Neutrophil (primary cell): Measurements from ENCODE around the gene SLC23A1.
A peak's percentile ranks its signal among the peaks of the same experiment; 100 is the strongest.

Source experiments
- H3K27ac ChIP-seq: fragments of 200-600 bp; sonication (generic); 2 replicates; pipeline ENCODE4 v1.5.1; 2016; ENCODE audit warnings: mild to moderate bottlenecking, moderate library complexity
- H3K27me3 ChIP-seq: fragments of 200-600 bp; sonication (generic); 2 replicates; pipeline ENCODE4 v1.6.0; 2016; ENCODE audit warnings: mild to moderate bottlenecking
- H3K36me3 ChIP-seq: fragments of 200-600 bp; sonication (generic); 2 replicates; pipeline ENCODE4 v1.5.1; 2017
- H3K4me1 ChIP-seq, 2 experiments: fragments of 200-600 bp in 1 of 2; sonication (generic) in 1 of 2; 1 replicate in 1 of 2; 2 replicates in 1 of 2; pipeline versions ENCODE4 v1.5.1 to v1.6.1; 2013 to 2016; ENCODE audit warnings: low read depth in 1 of 2, low read length in 1 of 2, mild to moderate bottlenecking in 1 of 2, moderate library complexity in 1 of 2; ENCODE audit not compliant: control insufficient read depth in 1 of 2, insufficient read depth in 1 of 2
- H3K4me3 ChIP-seq, 2 experiments: fragments of 200-600 bp in 1 of 2; sonication (generic) in 1 of 2; 1 replicate in 1 of 2; 2 replicates in 1 of 2; pipeline ENCODE4 v1.5.1; 2013 to 2016; ENCODE audit warnings: low read depth in 1 of 2, low read length in 1 of 2, mild to moderate bottlenecking in 1 of 2, moderate library complexity in 1 of 2
- H3K9me3 ChIP-seq: fragments of 200-600 bp; sonication (generic); 2 replicates; pipeline ENCODE4 v1.5.1; 2016
- CTCF ChIP-seq: fragments of 200-600 bp; sonication (generic); IDR thresholded peaks from 2 replicates; pipeline ENCODE4 v1.5.1; 2016; ENCODE audit warnings: antibody characterized with exemption

Gene SLC23A1

GRCh38 chr5:139386050-139386438 lies 2.9 kb upstream of the SLC23A1 start:
- H3K9me3 ChIP-seq: no peaks in the 10 kb centered on the region
- peak overlapping the region; percentile 86 for H3K27ac ChIP-seq
- no peaks in the 10 kb centered on the region for H3K36me3 ChIP-seq
- peaks cover 5% of the 10 kb centered on the region for H3K27me3 ChIP-seq
- H3K4me1 ChIP-seq: peaks cover 43 to 59% of the 10 kb centered on the region in 2 experiments
- TF ChIP-seq CTCF: no peak
- peak overlapping the region; percentile 0 to 64 for H3K4me3 ChIP-seq

- Histone ChIP-seq H3K4me3 (peak overlapping the region; percentile 61 to 64), H3K27ac (peak overlapping the region; percentile 86), H3K4me1 (peaks cover 43 to 59% of the 10 kb centered on the region in 2 experiments), H3K36me3 (no peaks in the 10 kb centered on the region), H3K27me3 (no peaks in the 10 kb centered on the region), H3K9me3 (no peaks in the 10 kb centered on the region)
- no peak for TF ChIP-seq CTCF
Measured at GRCh38 chr5:139385061-139386049, 2.3 kb upstream of the SLC23A1 start.

DNA sequence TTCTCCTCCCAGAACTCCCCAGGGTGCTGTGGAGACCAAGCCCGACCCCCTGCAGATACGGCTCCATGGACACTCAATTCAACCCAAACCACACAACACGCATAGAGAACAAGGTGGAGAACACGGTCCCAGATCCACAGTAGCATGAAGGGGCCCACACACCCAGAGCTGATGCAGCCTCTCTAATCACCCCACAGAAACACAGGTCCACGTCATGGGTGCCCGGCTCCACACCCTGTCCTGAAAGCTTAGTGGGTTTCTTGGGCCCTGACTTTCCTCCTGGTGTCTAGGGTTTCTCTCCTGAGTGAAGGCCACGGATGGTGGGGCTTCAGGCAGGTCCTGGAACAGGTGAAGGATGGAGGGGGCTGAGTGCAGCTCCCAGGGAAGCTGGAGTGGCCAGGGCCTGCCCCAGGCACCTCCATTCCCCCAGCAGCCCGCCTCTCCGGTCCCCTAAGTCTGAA lies 1.5 kb upstream of the SLC23A1 start:
- H3K9me3 ChIP-seq: no peaks in the 10 kb centered on the region
- H3K4me1 ChIP-seq: peaks cover 43 to 59% of the 10 kb centered on the region in 2 experiments
- peak overlapping the region; percentile 86 for H3K27ac ChIP-seq
- no peaks in the 10 kb centered on the region for H3K36me3 ChIP-seq
- H3K4me3 ChIP-seq: peak overlapping the region; percentile 61 to 64
- TF ChIP-seq CTCF: no peak
- no peaks in the 10 kb centered on the region for H3K27me3 ChIP-seq

GRCh38 chr5:139383993-139384590 lies 995 bp upstream of the SLC23A1 start:
- Histone ChIP-seq H3K9me3 (no peaks in the 10 kb centered on the region), H3K4me3 (no peak overlapping the region), H3K36me3 (no peaks in the 10 kb centered on the region), H3K4me1 (peaks cover 44 to 59% of the 10 kb centered on the region in 2 experiments), H3K27ac (peak overlapping the region; percentile 86), H3K27me3 (no peaks in the 10 kb centered on the region)
- no peak for TF ChIP-seq CTCF

- H3K27ac ChIP-seq: no peak overlapping the region
- TF ChIP-seq CTCF: no peak
- peaks cover 6% of the 10 kb centered on the region for H3K36me3 ChIP-seq
- no peak overlapping the region for H3K4me3 ChIP-seq
- no peaks in the 10 kb centered on the region for H3K9me3 ChIP-seq
- no peaks in the 10 kb centered on the region for H3K27me3 ChIP-seq
- H3K4me1 ChIP-seq: peaks cover 37 to 46% of the 10 kb centered on the region in 2 experiments
Measured at GRCh38 chr5:139382807-139383206, 290 bp downstream of the SLC23A1 start.
